ENCODE data around the gene FAM200C.

GRCh38 chr5:160367885-160368284 is 32.0 kb downstream of the FAM200C start:
- TF ChIP-seq CTCF (conservative IDR thresholded peaks at IDR 0.05 in 1 of 2, IDR thresholded peaks at IDR 0.05 in 1 of 2; ENCODE audit: extremely low read depth in 1 of 2, insufficient read depth in 1 of 2, low read depth in 1 of 2, low read length in 2 of 2) (no peak), EZH2 (IDR thresholded peaks at IDR 0.05; ENCODE audit: borderline replicate concordance, low read length) (no peak)
